Right lobe of liver (tissue), 4 donors: Measurements from ENCODE around the gene TEKT2.

Experiments
- CTCF ChIP-seq, 4 donors: fragments of 200-600 bp in 3 of 4; fragments of 450-650 bp in 1 of 4; IDR thresholded peaks; one replicate each; pipeline versions ENCODE4 v1.5.1 to v1.8.0; 2016 to 2022; ENCODE audit warnings: antibody characterized with exemption in 4 of 4, mild to moderate bottlenecking in 2 of 4
- POLR2A ChIP-seq: fragments of 450-650 bp; IDR thresholded peaks from one replicate; pipeline ENCODE4 v1.6.1; 2017; ENCODE audit warnings: antibody characterized with exemption, mild to moderate bottlenecking
- donor health status: DM: no; HTN: no; CAD: no.
- donor health status: DM: no; HTN: no; CAD: no.
- donor health status: DM: no; HTN: yes; CAD: no.

GRCh38 chr1:36093226-36093625, 9.3 kb downstream of the TEKT2 start:
- no peak for TF ChIP-seq CTCF (IDR thresholded peaks at IDR 0.05)
- TF ChIP-seq POLR2A, result no peak
